Stimulated activated CD8-positive, alpha-beta memory T cell treated with anti-CD3 and anti-CD28 coated beads, Interleukin-2, amount 100 ng/mL, for 48 hours (primary cell): Measurements from ENCODE around the gene SNRNP70.

Source experiments
- DNase-seq, 2 donors: peaks; one replicate each; pipeline ENCODE4 v3.0.0-alpha.2; 2020; ENCODE audit warnings: low read depth in 2 of 2

The SNRNP70 gene

DNA sequence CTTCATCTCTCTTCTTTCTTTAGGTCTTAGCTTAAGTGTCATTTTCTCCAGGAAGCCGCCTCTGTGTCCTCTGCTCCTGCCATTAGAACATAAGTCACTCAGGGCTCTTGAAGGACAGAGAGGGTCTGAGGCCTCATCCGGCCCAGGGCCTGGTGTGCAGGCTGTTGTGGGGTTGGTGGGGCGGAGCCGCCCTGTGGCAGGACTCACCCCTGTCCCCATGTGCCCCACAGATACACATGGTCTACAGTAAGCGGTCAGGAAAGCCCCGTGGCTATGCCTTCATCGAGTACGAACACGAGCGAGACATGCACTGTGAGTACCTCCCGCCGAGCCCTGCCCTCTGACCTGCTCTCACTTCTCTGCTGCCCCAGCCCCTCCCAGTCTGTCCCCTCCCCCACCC lies 15.9 kb downstream of the SNRNP70 start:
- no peak for DNase-seq

DNA sequence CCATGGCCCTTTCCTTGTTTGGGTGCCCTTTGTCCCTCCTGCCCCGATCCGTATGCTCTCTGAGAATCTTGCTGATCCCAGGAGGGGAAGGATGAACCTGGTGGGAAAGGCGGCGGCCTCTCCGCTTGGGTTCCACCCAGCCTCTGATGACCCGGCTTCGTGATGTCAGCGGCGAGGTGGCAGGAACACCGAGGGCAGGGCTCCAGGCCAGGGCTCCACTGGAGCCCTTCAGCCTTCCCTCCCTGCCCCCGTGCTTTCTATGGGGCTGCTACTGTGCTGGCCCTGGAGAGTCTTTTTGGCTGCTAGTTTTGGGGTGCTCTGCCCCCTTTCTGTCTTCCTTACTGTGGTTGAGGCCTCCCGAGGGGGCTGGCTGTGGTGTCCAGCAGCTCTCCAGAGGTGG lies 17.1 kb downstream of the SNRNP70 start:
- DNase-seq = no peak

DNA sequence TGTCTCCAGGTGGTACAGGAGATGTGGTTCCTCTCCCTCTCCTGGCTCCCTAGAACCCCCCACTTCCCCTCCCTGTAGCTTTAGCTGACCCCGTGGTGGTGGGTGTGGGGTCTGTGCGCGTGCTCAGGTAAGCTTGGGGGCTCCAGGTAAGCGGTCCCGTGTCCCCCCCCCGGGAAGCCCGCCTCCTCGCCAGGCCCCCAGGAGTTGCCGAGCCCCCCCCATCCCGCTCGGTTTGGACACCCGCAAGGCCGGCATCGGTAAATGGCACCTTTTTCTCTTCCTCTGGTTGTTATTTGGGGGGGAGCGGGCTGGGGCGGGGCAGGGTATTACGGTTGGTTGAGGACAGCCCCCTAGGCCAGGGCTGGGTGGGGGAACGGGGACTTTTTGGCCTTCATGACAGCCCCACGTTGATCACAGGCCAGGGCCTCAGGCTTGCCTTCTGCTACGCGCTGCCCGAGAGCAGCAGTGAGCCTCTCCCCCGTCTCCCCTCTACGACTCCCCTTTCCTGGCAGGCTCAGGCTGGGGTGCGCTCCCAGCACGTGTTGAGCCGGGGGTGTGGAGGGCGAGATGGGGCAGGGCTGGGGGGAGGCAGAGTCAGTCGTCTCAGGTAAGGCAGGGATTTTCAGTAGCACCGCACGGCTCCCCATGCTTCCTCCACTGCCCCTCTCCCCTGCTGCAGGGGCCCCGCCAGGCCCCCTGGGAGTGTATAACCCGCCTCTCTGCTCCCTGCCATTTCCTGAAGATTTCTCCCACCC lies 18.3 kb downstream of the SNRNP70 start:
- no peak for DNase-seq

DNA sequence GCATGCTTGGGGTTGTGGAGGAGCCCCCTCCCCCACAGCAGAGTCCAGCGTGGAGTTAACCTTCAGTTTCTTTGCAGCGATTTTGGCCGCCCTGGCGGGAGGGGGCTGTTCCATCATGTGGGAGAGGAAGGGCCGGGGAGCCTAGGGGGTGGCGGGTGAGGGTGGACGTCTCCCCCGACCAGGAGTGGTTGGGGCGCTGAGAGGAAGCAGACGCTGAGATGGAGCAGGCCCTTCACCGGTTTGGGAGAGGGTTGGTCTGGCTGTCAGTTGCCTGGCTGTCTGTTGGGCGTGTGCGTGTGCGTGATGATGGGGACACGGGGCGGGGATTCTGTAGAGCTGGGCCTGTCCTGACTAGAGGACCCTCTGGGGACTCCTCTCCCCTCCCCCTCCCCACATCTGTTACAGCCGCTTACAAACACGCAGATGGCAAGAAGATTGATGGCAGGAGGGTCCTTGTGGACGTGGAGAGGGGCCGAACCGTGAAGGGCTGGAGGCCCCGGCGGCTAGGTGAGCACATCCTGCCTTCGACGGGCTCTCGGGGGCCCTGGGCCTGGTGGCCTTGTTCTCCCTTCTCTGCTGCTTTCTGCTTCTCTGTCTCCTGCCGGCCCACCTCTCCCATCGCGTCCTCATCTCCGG lies 19.1 kb downstream of the SNRNP70 start:
- DNase-seq = no peak

DNA sequence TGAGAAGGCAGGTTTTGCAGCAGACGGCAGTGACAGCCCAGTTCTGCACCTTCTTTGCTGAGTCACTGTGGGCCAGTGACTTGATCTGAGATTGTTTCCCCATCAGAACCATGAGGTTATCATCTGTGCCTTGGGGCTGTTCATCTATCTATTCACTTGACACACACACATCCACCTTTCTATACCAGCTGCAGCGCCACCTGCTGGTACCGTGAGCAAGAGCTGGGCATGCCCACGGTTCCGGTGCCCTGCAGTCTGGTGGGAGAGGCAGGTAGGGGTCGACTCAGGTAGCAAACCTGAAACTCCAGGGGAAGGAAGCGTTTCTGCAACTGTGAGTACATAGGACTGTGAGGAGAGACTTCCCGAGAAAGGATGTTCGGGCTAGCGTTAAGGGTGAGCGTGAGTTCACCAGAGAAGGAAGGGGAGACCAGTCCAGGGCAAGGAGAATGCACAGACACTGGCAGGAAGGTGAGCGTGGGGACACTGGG lies 21.4 kb downstream of the SNRNP70 start:
- DNase-seq = peak; percentile 50 to 64

DNA sequence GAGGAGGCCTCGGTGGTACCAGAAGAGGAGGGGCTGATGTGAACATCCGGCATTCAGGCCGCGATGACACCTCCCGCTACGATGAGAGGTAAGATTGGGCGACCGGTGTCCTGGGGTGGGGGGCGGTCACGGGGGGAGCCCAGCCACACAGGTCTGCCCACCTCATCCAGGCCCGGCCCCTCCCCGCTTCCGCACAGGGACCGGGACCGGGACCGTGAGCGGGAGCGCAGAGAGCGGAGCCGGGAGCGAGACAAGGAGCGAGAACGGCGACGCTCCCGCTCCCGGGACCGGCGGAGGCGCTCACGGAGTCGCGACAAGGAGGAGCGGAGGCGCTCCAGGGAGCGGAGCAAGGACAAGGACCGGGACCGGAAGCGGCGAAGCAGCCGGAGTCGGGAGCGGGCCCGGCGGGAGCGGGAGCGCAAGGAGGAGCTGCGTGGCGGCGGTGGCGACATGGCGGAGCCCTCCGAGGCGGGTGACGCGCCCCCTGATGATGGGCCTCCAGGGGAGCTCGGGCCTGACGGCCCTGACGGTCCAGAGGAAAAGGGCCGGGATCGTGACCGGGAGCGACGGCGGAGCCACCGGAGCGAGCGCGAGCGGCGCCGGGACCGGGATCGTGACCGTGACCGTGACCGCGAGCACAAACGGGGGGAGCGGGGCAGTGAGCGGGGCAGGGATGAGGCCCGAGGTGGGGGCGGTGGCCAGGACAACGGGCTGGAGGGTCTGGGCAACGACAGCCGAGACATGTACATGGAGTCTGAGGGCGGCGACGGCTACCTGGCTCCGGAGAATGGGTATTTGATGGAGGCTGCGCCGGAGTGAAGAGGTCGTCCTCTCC lies 22.6 kb downstream of the SNRNP70 start:
- DNase-seq = no peak

DNA sequence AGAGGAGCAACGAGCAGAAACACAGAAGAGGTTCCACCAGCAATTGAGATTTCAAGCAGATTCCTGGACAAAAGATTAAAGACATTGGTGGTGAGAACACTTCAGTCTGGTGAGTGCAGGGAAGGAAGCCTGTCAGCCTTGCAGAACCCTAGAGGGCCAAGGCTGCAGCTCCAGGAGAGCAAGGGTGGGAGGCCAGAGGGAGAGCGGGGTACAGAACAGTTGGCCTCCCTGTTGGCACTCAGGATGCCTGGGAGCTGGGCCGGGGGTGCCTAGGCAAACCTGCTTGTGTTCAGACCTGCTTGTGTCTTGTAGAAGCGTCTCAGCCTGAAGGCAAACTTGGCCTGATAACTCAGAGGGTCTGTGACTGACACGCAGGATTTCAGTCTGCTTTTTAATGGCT lies 23.8 kb downstream of the SNRNP70 start:
- DNase-seq = no peak

DNA sequence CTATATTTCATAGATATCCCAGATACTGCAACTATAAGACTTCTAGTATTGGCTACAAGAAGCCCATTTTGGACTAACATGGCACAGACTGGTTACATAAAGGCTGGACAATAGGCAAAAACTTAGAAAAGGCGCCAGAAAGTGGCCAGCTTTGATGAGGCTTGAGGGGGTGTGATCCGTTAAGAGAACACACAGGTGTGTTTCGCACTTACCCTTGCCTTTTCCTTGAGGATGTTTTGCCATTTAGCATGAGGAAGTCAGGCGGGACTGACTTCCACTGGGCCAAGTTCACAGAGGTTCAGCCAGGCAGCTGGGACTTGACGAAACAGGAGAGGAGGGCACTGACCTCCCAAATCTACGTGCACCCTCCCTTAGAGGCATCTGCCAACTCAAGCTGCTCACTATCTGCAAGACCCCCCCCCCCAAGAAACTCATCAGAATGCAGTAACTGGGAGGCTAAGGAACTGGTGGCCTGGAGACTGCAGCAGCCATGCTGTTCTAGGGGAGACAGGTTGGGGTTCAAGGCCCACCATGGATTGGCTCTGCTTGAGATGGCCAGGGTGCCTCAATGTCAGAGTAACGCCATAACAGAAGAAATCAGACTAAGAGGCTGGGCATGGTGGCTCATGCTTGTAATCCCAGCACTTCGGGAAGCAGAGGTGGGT lies 24.4 kb downstream of the SNRNP70 start:
- no peak for DNase-seq

DNA sequence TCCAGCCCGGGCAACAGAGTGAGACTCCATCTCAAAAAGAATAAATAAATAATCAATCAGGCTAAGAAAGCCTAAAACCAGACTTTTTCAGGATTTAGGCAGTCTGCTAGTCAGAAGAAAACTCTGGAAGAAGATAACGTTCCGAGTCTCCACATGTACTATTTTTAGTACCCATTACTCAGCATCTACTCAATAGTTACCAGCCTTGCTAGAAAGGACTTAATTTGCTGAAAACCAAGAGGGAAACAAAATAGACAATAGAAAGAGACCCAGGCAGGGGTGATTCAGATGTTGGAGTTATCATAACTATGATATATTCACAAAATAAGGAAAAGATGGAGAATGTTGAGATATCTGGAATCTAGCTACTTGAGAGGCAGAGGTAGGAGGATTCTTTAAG lies 25.3 kb downstream of the SNRNP70 start:
- DNase-seq = no peak

DNA sequence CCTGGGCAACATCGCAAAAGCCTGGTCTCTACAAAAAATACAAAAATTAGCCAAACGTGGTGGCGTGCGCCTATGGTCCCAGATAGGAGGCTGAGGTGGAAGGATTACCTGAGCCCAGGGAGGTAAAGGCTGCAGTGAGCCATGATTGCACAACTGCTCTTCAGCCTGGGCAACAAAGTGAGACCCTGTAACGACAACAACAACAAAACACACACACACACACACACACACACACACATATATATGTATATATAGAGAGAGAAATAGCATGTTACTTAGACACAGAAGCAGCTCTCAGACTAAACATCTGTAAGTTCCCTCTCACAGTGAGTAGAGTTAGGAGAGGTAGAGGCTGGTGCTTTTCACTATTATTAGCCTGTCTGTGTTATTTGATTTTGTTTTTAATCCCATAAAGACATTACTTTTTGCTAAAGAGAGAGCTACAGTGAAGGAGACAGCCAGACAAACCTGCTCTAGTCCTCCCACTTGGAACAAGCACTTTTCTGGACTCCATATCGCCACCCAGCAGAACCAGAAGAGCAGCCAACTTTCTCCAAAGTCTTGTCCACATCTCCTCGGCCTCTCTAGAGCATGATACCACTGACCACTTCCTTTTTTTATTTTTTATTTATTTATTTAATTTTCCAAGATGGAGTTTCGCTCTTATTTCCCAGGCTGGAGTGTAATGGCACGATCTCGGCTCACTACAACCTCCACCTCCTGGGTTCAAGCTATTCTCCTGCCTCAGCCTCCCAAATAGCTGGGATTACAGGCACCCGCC lies 26.2 kb downstream of the SNRNP70 start:
- no peak for DNase-seq

DNA sequence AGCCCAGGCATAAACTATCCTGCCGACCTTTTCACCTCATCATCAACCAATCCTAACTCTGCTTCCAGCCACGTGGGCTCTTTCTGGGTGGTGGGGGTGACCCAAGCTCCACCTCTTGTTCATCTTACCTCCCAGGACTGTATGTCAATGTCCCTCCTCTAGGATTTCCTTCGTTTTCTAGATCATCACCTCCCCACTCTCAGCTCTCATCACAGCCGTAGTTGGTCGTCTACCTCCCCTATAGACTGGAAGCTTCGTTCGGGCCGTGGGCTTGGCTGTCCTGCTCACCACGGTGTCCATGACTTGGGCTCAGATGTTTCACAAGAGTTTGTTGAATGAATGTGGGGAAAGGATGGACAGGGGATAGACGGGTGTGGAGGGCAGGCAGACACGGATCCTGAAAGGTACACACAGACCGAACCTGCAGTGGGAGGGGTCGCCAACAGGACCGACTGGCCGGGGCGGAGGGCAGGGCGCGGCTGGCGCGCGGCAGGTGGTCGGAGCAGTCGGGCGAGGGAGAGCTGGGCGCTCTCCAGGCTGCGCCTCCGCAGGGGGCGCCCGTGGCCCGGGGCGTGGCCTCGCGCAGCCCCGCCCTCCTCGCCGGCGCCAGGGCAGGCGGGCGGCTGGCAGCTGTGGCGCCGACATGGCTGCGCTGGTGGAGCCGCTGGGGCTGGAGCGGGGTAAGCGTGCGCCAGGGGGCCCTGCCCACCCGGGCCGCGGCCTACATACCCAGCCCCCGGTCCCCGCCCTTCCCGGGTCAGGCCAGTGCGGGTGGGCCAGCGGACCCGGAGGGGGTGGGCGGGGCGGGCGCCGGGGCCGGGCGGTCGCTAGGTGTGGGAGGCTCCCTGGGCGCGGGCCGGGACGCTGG lies 28.7 kb downstream of the SNRNP70 start, which contains the start of gene LIN7B:
TSS of gene LIN7B (plus strand) at position 609 of the 868 bp plus-strand sequence. CDS start at position 644, 35 bp downstream.
- DNase-seq = peak; percentile 57 to 69

DNA sequence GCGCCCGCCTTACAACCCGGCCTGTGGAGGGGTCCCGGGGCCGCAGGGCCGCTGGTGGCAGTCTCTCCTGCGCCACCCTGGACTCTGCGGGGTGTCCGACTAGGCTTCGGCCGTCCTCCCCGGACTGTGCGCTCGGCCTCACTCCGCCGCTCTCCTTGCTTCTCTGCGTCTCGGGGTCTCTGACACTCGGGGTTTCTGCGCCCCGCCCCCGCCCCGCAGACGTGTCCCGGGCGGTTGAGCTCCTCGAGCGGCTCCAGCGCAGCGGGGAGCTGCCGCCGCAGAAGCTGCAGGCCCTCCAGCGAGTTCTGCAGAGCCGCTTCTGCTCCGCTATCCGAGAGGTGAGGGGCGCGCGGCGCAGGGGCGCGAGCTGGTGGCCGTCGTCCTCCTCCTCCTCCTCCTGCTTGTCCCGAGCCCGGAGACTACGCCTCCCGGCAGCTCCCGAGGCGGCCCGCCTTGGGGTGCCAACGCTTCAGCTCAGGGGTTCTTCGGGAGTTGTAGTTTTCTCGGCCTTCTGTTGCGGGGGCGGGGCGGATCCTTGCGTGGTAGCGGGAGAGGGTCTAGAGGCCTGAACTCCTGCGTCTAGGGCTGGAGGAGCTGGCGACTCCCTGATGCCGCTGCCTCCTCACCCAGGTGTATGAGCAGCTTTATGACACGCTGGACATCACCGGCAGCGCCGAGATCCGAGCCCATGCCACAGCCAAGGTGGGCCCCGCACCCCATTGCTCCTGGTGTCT lies 29.5 kb downstream of the SNRNP70 start:
- peak in 1 of 2 donors; percentile 40 for DNase-seq

DNA sequence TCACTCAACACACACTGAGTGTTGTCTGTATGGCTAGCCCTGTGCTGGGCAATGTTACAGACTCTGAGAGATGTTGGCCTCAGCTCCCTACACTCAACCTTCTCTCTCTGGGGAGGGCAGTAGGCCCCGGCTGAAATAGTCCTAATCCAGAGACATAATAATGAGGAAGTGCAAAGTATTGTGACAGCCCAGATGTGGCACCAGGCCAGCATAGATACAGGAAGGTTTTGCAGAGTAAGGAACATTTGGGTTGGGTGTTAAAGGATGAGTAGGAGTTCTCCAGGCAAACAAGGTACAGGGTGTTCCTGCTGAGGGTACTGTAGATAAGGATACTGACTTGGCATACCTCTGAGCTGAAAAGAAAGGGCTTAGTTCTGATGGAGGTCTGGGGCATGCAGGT lies 31.3 kb downstream of the SNRNP70 start:
- no peak for DNase-seq

DNA sequence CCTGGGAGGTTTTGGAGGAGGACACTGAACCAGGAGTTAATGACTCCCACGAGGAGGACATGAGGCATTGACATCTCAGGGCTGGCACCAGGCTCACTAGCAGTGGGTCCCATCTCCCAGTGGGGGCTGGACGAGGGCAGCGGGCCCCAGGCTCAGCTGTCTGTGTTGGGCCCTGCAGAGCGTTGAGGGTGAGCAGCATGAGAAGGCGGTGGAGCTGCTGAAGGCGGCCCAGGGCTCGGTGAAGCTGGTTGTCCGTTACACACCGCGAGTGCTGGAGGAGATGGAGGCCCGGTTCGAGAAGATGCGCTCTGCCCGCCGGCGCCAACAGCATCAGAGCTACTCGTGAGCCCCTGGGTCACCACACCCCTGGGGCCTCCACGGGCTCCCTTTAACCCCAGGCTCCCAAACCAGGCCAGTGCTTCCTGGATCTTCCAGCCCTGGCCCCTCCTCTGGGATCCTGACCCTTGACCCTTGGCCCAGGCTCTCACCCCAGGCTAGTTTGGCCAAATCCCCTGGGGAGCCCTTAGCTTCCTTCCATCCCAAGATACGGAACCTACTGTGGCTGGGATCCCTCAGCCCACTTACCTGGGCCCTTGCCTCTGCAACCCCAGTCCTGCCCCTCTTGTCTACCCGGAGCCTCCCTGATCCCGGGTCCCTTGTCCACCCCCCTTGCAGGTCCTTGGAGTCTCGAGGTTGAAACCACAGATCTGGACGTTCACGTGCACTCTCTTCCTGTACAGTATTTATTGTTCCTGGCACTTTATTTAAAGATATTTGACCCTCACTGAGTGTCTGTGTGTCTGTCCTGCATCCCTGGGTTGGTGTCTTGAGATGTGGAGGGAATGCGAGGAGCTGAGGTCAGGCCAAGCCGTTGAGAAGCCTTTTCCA lies 32.7 kb downstream of the SNRNP70 start:
- no peak for DNase-seq

DNA sequence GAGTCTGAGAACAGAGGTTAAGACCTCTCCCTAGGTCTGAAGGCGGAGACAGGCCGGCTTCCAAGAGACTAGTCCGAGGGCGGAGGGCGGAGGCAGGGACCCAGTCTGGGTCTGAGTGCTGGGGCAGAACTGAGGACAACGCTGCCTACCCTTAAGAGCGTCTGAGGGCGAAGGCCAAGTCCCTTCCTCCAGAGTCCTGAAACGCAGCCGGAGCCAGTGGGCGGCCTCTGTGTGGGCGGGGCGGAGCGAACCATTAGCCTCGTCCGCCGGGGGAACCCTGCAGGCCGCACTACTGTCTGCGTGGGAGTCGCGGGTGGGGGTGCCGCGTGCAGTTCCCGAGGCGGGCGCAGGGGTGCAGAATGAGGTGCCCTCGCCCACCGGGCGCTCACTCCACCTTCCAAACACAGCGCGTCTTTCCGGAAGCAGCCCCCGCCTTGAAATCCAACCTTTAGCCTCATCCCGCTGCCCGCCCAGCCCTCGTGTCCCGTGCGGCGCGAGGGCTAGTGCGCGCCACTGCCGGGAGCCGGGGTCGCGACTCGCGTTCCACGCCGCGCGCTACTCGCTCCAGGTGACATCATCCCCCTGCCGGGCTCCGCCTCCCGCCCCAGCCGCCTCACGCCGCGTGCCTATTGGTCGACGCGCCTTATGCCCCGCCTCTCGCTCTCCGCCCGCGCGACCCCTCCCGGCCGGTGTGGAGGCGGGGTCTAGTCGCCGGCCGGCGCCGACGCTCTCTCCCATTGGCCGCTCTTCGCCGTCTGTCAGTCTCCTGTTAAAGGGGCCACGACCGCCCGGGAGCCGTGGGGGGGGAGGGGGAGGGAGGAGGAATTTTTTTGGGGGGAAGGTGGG lies 33.5 kb downstream of the SNRNP70 start, which contains the start of gene C19orf73:
TSS of gene C19orf73 (minus strand) at position 579 of the 846 bp plus-strand sequence. CDS start at position 458, 121 bp downstream.
- DNase-seq = peak; percentile 92 to 93

DNA sequence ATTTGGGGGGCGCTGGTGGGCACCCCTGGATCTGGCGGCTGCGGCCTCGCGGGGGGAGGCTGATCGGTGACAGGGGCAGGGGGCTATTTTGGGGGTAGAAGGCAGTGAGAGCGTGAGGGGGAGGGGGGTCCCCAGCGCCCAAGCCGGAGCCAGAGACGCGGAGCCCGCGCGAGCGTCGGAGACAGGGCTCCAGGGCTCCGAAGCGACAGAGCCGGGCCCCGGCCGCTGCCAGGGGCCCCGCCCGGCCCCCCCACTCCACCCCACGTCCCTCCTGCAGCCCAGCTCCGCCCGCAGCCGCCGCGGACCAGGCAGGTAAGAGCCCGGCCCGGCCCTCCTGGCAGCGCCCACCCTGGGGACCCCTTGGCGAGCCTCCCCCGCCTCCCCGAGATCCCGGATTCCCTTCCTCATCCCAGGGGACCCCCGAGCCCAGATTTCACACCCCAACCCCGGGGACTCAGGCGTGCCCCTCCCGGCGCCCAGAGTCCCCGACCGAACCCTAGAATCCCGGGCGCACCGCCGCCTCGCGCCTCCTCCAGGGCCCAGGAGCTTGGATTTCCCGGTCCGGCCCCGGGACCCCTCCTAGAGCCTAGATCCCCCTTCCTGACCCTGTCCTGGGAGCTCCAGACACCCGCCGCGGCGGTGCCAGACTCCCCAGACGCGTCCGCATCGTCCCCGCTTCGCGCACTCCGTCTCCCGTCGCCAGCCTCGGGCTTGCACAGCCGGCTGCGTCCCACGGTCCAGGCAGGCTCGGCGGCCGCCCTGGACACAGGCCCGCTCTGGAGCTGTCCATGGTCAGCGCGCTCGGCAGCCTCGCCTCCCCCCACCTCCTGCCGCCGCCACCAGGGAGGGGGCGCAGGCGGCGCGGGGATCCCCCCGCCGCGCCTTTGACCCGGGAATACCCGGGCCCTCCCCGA lies 34.4 kb downstream of the SNRNP70 start, which contains the start of gene PPFIA3:
TSS of gene PPFIA3 (plus strand) at position 134 of the 914 bp plus-strand sequence. CDS start 8,330 bp downstream, outside the sequence.
- DNase-seq = no peak
